GM19438 (cell line): Measurements from ENCODE around the gene AZI2.

Source experiments
- ATAC-seq: cut with Tn5 transposase; IDR thresholded peaks from one replicate; pipeline ENCODE4 v1.9.1; 2021; ENCODE audit warnings: low read depth; ENCODE audit not compliant: unreplicated experiment

Gene AZI2

GRCh38 chr3:28308196-28308595 is 40.4 kb downstream of the AZI2 start:
- ATAC-seq: no peak

- no peak for ATAC-seq
These were observed 46.9 kb downstream of the AZI2 start for GRCh38 chr3:28301688-28302087.

GRCh38 chr3:28300345-28300962 is 48.2 kb downstream of the AZI2 start:
- no peak for ATAC-seq

- ATAC-seq: no peak
These were observed 48.9 kb downstream of the AZI2 start for GRCh38 chr3:28299705-28300104.

DNA sequence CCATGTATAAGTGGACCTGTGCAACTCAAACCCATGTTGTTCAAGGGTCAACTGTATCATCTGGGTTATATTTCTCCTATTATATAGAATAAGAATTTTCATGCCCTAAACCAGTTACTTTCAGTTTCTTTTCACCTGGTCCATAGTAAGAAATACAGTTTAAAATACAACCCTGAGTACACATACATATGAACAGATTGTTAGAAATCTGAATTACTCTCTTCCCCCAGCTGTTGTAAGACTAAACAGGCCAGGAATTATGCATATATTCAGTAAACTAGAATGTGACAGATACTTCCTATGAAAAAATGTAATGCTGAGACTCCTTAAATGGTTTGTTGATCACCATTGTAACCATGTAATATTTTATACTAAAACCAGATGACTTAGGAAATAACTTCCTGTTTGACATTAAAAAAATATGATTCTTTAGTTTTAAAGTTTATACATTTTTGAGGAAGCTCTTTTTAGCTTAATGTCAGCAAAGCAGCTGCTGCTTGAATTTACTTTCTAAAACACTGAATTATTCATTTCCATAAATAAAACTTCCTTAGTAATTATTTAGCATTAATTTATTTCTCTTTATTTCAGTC is 52.6 kb downstream of the AZI2 start:
- ATAC-seq: no peak

DNA sequence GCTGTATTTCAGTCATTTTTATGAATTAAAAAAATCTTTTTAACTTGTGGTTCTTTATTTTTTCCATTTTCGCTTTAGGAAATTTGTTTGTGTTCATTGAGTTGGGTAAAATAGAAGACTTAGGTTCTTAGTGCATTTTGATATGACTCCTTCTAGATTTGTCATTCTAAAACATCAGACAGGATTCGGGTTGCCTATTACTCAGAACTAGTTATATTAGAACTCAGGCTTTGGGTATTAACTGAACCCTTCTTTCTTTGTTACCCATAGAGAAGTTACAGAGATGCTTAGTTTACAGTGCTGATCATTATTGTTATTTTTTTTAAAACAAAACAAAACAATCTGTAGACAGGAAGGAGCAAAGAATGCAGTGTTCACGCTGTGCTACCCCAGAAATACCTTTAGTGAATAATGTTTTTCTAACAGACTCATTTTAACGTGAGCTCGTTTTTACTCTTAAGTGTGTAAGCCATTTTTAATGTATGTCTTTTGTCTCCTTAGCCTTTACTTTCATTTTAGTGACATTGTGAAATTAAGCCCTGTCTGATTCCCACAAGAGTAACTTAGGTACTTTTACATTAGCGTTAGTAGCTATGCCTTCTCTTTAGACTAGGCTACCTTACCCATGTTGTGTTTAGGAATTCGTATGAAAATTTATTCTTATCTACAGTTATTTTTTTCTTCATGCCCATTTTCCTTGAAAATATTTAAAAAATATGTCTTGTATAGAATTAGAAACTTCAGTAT is 53.8 kb downstream of the AZI2 start:
- ATAC-seq: no peak

- no peak for ATAC-seq
These were observed 56.0 kb downstream of the AZI2 start for GRCh38 chr3:28292622-28293021.

- ATAC-seq: no peak
These were observed 57.0 kb downstream of the AZI2 start for GRCh38 chr3:28291577-28291976.

- no peak for ATAC-seq
These were observed 57.7 kb downstream of the AZI2 start for GRCh38 chr3:28290863-28291300.

DNA sequence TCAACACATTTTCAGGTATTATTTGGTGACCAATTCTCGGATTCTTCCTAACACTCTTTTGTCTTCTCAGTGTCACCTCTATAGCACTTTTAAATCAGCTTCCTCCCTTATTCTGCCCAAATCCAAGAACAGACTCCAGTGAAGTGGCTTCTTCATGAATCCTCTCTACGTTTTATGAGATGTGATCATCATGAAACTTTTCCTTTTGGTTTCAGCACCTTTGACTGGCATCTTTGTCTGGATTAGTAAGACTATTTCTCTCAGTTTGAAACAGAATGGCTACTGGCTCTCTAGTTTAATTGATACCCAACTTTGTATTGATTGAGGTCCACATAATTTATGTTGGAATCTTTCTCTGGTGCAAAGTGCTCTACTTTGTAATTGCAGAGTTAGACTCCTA is 61.6 kb downstream of the AZI2 start:
- ATAC-seq: no peak

DNA sequence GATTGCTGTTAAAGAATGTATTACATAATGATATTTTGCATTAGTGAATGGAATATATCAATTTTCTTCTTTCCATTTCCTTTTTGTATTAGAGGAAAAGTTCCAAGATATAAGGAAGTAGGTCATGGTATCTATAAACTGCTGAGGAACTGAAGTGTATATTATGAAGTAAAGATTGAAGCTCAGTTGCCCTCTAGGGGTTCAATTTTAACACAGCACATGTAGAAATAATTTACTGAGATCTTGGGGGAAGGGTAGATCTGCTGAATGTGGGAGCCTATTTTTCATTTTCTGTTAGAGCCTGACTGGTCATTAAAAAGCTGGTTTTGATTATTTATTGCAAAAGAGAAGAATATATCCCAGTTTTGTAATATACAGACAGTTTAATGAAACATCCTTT is 62.0 kb downstream of the AZI2 start:
- peak; percentile 80 for ATAC-seq

DNA sequence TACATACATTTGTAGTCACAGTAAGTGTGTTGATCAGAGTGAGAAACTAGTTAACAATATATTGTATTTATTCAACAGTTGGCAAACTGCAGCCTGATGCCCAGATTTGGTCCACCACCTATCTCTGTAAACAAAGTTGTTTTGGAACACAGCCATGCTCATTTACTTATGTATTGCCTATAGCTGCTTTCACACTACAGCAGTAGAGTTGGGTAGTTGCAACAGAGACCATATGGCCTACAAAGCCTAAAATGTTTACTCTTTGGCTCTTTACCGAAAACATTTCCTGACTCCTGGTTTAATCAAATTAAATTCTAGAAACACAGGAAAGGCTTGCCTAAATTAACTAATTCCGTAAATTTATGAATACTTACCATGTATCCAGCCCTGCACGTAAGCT is 67.8 kb downstream of the AZI2 start:
- no peak for ATAC-seq

GRCh38 chr3:28279770-28280169 is 68.9 kb downstream of the AZI2 start:
- no peak for ATAC-seq

DNA sequence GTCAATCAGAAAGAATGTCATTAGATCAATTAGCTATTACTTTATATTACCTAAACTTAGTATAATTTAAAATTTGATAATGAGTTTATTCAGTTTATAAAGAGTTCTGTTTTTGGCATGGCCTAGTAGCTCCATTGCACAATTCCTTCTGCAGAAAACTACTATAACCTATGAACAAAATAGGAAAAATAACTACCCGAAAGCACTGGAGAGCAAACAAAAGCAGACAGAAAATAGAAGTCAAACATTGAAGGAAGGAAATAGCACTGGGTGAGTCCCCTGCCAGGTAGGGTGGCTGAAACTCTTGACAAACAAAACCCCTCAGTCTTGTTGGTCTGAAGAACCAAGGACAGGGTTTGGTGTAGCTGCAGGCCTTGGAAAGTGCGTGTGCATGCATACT is 69.7 kb downstream of the AZI2 start:
- ATAC-seq: no peak

GRCh38 chr3:28273837-28274236 is 74.8 kb downstream of the AZI2 start:
- ATAC-seq: no peak
